ENCODE results near the gene ABCC1. TPM values are rescaled to one million over a fixed set of nuclear protein-coding genes. Genes with fewer than 3 reads are reported as not detected.

The ABCC1 gene
- total RNA-seq, 1 donor from 2014 or later: 69.4 TPM

- Mint-ChIP-seq H3K27me3 (ENCODE audit: low read depth) (no peaks in the 10 kb centered on the region), H3K9me3 (no peaks in the 10 kb centered on the region), H3K4me1 (peaks cover under 1% of the 10 kb centered on the region), H3K27ac (no peak overlapping the region), H3K36me3 (peaks cover 29% of the 10 kb centered on the region), H3K4me3 (no peak overlapping the region)
- TF ChIP-seq, protein P1, sequence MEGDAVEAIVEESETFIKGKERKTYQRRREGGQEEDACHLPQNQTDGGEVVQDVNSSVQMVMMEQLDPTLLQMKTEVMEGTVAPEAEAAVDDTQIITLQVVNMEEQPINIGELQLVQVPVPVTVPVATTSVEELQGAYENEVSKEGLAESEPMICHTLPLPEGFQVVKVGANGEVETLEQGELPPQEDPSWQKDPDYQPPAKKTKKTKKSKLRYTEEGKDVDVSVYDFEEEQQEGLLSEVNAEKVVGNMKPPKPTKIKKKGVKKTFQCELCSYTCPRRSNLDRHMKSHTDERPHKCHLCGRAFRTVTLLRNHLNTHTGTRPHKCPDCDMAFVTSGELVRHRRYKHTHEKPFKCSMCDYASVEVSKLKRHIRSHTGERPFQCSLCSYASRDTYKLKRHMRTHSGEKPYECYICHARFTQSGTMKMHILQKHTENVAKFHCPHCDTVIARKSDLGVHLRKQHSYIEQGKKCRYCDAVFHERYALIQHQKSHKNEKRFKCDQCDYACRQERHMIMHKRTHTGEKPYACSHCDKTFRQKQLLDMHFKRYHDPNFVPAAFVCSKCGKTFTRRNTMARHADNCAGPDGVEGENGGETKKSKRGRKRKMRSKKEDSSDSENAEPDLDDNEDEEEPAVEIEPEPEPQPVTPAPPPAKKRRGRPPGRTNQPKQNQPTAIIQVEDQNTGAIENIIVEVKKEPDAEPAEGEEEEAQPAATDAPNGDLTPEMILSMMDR (IDR thresholded peaks at IDR 0.05; ENCODE audit: unreplicated experiment): no peak
- no peak for DNase-seq (ENCODE audit: low spot score in 2 of 2, unreplicated experiment in 2 of 2)
Measured at GRCh38 chr16:16009401-16009800, 60.0 kb downstream of the ABCC1 start.

DNA sequence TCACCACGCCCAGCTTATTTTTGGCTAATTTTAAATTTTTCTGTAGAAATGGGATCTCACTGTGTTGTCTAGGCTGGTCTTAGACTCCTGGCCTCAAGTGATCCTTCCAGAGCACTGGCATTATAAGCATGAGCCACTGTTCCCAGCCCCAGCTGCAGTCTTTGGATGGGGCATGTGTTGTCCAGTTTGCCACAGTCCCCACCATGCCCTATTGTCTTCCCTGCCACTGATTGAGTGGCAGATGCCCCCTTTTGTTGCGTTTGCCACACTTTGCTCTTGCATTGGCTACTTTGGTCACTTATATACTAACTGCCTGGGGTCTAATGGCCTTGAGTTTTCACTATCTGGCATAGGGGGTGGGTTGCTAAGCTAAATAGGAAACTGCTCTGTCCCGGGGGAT, 60.8 kb downstream of the ABCC1 start:
- TF ChIP-seq, protein P1 (IDR thresholded peaks at IDR 0.05; ENCODE audit: unreplicated experiment): no peak
- Mint-ChIP-seq H3K36me3 (peaks cover 34% of the 10 kb centered on the region), H3K4me3 (no peak overlapping the region), H3K27ac (no peak overlapping the region), H3K9me3 (no peaks in the 10 kb centered on the region), H3K4me1 (no peaks in the 10 kb centered on the region), H3K27me3 (ENCODE audit: low read depth) (no peaks in the 10 kb centered on the region)
- DNase-seq (ENCODE audit: low spot score in 2 of 2, unreplicated experiment in 2 of 2): no peak

- peaks cover 46% of the 10 kb centered on the region for H3K36me3 Mint-ChIP-seq
Measured at GRCh38 chr16:16012144-16012543, 62.7 kb downstream of the ABCC1 start.

GRCh38 chr16:16013812-16014211, 64.4 kb downstream of the ABCC1 start:
- H3K27me3 Mint-ChIP-seq (ENCODE audit: low read depth): no peaks in the 10 kb centered on the region
- H3K4me3 Mint-ChIP-seq: no peak overlapping the region
- H3K36me3 Mint-ChIP-seq: peaks cover 58% of the 10 kb centered on the region
- H3K27ac Mint-ChIP-seq: no peak overlapping the region
- DNase-seq (ENCODE audit: low spot score in 2 of 2, unreplicated experiment in 2 of 2): no peak
- no peaks in the 10 kb centered on the region for H3K9me3 Mint-ChIP-seq
- no peaks in the 10 kb centered on the region for H3K4me1 Mint-ChIP-seq
- TF ChIP-seq, protein P1 (IDR thresholded peaks at IDR 0.05; ENCODE audit: unreplicated experiment): no peak

More at GRCh38 chr16:16012144-16012543, 62.7 kb downstream of the ABCC1 start:
- TF ChIP-seq, protein P1 (IDR thresholded peaks at IDR 0.05; ENCODE audit: unreplicated experiment): no peak
- Mint-ChIP-seq H3K9me3 (no peaks in the 10 kb centered on the region), H3K4me1 (no peaks in the 10 kb centered on the region), H3K27me3 (ENCODE audit: low read depth) (no peaks in the 10 kb centered on the region), H3K27ac (no peak overlapping the region), H3K4me3 (no peak overlapping the region)
- DNase-seq (ENCODE audit: low spot score in 2 of 2, unreplicated experiment in 2 of 2): no peak

- Mint-ChIP-seq H3K4me3 (no peak overlapping the region), H3K9me3 (no peaks in the 10 kb centered on the region), H3K36me3 (peaks cover 58% of the 10 kb centered on the region), H3K4me1 (no peaks in the 10 kb centered on the region), H3K27ac (no peak overlapping the region), H3K27me3 (ENCODE audit: low read depth) (no peaks in the 10 kb centered on the region)
- DNase-seq (ENCODE audit: low spot score in 2 of 2, unreplicated experiment in 2 of 2): no peak
- TF ChIP-seq, protein P1 (IDR thresholded peaks at IDR 0.05; ENCODE audit: unreplicated experiment): no peak
Measured at GRCh38 chr16:16014329-16015224, 65.2 kb downstream of the ABCC1 start.
